ENCODE data around the gene MYBBP1A.

MYBBP1A gene

DNA sequence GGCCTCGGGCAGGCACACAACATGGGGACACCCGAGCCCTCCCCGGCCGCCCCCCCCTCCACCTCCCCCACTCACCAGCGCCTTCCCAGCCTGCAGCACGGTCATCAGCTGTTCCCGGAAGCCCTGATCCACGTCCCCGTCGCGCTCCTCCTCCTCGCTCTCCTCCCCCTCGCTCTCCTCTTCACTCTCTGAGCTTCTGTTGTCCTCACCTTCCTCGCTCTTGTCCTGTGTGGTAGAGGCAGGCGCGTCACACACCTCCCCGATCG lies 10.3 kb downstream of the MYBBP1A start:
- FAIRE-seq = no peak
- TF ChIP-seq SPI1 (IDR thresholded peaks at IDR 0.05; ENCODE audit: low read depth, low read length) (no peak), PAX5 (IDR thresholded peaks at IDR 0.05; ENCODE audit: insufficient read depth, low read length, severe bottlenecking) (no peak), TAF1 (IDR thresholded peaks at IDR 0.05; ENCODE audit: low read depth, low read length) (no peak), POLR2A (IDR thresholded peaks at IDR 0.05; ENCODE audit: low read depth, low read length) (no peak), POU2F2 (IDR thresholded peaks at IDR 0.05; ENCODE audit: low read depth, low read length) (no peak), POLR2AphosphoS5 (IDR thresholded peaks at IDR 0.05; ENCODE audit: low read depth, low read length) (no peak)
- no peak for DNase-seq (ENCODE audit: insufficient read length, low spot score)

GRCh38 chr17:4544135-4544950 lies 10.8 kb downstream of the MYBBP1A start:
- DNase-seq (ENCODE audit: insufficient read length, low spot score) (no peak), FAIRE-seq (no peak)
- TF ChIP-seq TAF1 (IDR thresholded peaks at IDR 0.05; ENCODE audit: low read depth, low read length) = no peak
- TF ChIP-seq SPI1 (IDR thresholded peaks at IDR 0.05; ENCODE audit: low read depth, low read length) = no peak
- TF ChIP-seq POU2F2 (IDR thresholded peaks at IDR 0.05; ENCODE audit: low read depth, low read length) = no peak
- no peak for TF ChIP-seq POLR2AphosphoS5 (IDR thresholded peaks at IDR 0.05; ENCODE audit: low read depth, low read length)
- no peak for TF ChIP-seq POLR2A (IDR thresholded peaks at IDR 0.05; ENCODE audit: low read depth, low read length)
- no peak for TF ChIP-seq PAX5 (IDR thresholded peaks at IDR 0.05; ENCODE audit: insufficient read depth, low read length, severe bottlenecking)

- DNase-seq (ENCODE audit: insufficient read length, low spot score) (no peak), FAIRE-seq (no peak)
- TF ChIP-seq PAX5 (IDR thresholded peaks at IDR 0.05; ENCODE audit: insufficient read depth, low read length, severe bottlenecking) (no peak), POLR2AphosphoS5 (IDR thresholded peaks at IDR 0.05; ENCODE audit: low read depth, low read length) (no peak), POU2F2 (IDR thresholded peaks at IDR 0.05; ENCODE audit: low read depth, low read length) (no peak), POLR2A (IDR thresholded peaks at IDR 0.05; ENCODE audit: low read depth, low read length) (no peak), TAF1 (IDR thresholded peaks at IDR 0.05; ENCODE audit: low read depth, low read length) (no peak), SPI1 (IDR thresholded peaks at IDR 0.05; ENCODE audit: low read depth, low read length) (no peak)
Measured at GRCh38 chr17:4543557-4544026, 11.6 kb downstream of the MYBBP1A start.

GRCh38 chr17:4542726-4543191 lies 12.4 kb downstream of the MYBBP1A start:
- TF ChIP-seq SPI1 (IDR thresholded peaks at IDR 0.05; ENCODE audit: low read depth, low read length) (no peak), POLR2A (IDR thresholded peaks at IDR 0.05; ENCODE audit: low read depth, low read length) (no peak)
- DNase-seq (ENCODE audit: insufficient read length, low spot score) = no peak
- no peak for FAIRE-seq

GRCh38 chr17:4542003-4542725 lies 13.0 kb downstream of the MYBBP1A start:
- DNase-seq (ENCODE audit: insufficient read length, low spot score) = no peak
- FAIRE-seq = no peak

GRCh38 chr17:4541328-4542002 lies 13.7 kb downstream of the MYBBP1A start:
- DNase-seq (ENCODE audit: insufficient read length, low spot score) (no peak), FAIRE-seq (no peak)
- TF ChIP-seq POU2F2 (IDR thresholded peaks at IDR 0.05; ENCODE audit: low read depth, low read length) = no peak
- no peak for TF ChIP-seq POLR2A (IDR thresholded peaks at IDR 0.05; ENCODE audit: low read depth, low read length)
- TF ChIP-seq TAF1 (IDR thresholded peaks at IDR 0.05; ENCODE audit: low read depth, low read length) = no peak
- no peak for TF ChIP-seq SPI1 (IDR thresholded peaks at IDR 0.05; ENCODE audit: low read depth, low read length)
- no peak for TF ChIP-seq PAX5 (IDR thresholded peaks at IDR 0.05; ENCODE audit: insufficient read depth, low read length, severe bottlenecking)
- TF ChIP-seq POLR2AphosphoS5 (IDR thresholded peaks at IDR 0.05; ENCODE audit: low read depth, low read length) = no peak

More at GRCh38 chr17:4542003-4542725, 13.0 kb downstream of the MYBBP1A start:
- TF ChIP-seq SPI1 (IDR thresholded peaks at IDR 0.05; ENCODE audit: low read depth, low read length) (no peak), POU2F2 (IDR thresholded peaks at IDR 0.05; ENCODE audit: low read depth, low read length) (no peak), POLR2AphosphoS5 (IDR thresholded peaks at IDR 0.05; ENCODE audit: low read depth, low read length) (no peak), POLR2A (IDR thresholded peaks at IDR 0.05; ENCODE audit: low read depth, low read length) (no peak), PAX5 (IDR thresholded peaks at IDR 0.05; ENCODE audit: insufficient read depth, low read length, severe bottlenecking) (no peak), TAF1 (IDR thresholded peaks at IDR 0.05; ENCODE audit: low read depth, low read length) (no peak)

GRCh38 chr17:4540687-4541327 lies 14.4 kb downstream of the MYBBP1A start:
- TF ChIP-seq SPI1 (IDR thresholded peaks at IDR 0.05; ENCODE audit: low read depth, low read length) (no peak), POLR2A (IDR thresholded peaks at IDR 0.05; ENCODE audit: low read depth, low read length) (no peak), PAX5 (IDR thresholded peaks at IDR 0.05; ENCODE audit: insufficient read depth, low read length, severe bottlenecking) (no peak), POLR2AphosphoS5 (IDR thresholded peaks at IDR 0.05; ENCODE audit: low read depth, low read length) (no peak), TAF1 (IDR thresholded peaks at IDR 0.05; ENCODE audit: low read depth, low read length) (no peak), POU2F2 (IDR thresholded peaks at IDR 0.05; ENCODE audit: low read depth, low read length) (no peak)
- DNase-seq (ENCODE audit: insufficient read length, low spot score) (no peak), FAIRE-seq (no peak)

- FAIRE-seq (no peak), DNase-seq (ENCODE audit: insufficient read length, low spot score) (no peak)
- TF ChIP-seq SPI1 (IDR thresholded peaks at IDR 0.05; ENCODE audit: low read depth, low read length) (no peak), POLR2A (IDR thresholded peaks at IDR 0.05; ENCODE audit: low read depth, low read length) (no peak), POU2F2 (IDR thresholded peaks at IDR 0.05; ENCODE audit: low read depth, low read length) (no peak), PAX5 (IDR thresholded peaks at IDR 0.05; ENCODE audit: insufficient read depth, low read length, severe bottlenecking) (no peak), TAF1 (IDR thresholded peaks at IDR 0.05; ENCODE audit: low read depth, low read length) (no peak), POLR2AphosphoS5 (IDR thresholded peaks at IDR 0.05; ENCODE audit: low read depth, low read length) (no peak)
Measured at GRCh38 chr17:4540224-4540651, 14.9 kb downstream of the MYBBP1A start.
